GM19351 (cell line): ENCODE results near the gene OLIG1.

Experiments
- ATAC-seq: cut with Tn5 transposase; IDR thresholded peaks from one replicate; pipeline ENCODE4 v1.9.1; 2021; ENCODE audit warnings: mild to moderate bottlenecking, moderate library complexity; ENCODE audit not compliant: unreplicated experiment

OLIG1 gene

DNA sequence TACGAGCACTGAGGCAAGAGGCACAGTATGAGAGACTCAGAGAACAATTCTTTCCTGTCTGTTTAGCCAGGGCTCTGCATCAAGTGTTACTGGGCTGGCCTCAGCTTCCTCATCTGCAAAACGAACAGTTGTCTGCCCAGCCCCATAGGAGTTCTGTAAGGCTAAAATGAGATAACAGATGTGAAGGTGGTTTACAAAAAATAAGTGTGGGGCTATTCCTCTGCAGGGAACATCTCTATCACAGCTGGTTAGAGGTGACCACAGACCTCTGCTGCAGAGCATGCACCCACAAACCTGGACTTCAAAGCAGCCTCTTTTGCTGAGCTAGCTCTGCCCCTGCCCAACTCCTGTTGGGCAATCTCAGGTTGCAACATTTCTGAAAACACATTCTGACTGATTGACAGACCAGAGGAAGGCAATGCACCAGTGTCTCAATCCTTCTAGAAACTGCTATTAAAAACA lies 10.5 kb upstream of the OLIG1 start:
- no peak for ATAC-seq

DNA sequence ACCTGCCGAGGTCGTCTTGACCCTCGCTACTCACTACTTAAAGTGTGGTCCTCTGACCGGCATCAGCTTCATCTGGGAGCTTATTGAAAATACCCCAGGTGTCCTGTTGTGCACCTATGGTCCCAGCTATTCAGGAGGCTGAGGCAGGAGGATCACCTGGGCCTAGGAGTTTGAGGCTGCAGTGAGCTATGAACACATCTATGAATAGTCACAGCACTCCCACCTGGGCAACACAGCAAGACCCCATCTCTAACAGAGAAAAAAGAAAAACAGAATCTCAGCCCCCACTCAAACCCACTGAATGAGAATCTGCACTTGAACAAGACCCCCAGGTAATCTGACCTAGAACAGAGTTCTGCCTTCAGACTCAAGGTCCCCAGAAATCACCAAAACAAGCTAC lies 8.7 kb upstream of the OLIG1 start:
- no peak for ATAC-seq

DNA sequence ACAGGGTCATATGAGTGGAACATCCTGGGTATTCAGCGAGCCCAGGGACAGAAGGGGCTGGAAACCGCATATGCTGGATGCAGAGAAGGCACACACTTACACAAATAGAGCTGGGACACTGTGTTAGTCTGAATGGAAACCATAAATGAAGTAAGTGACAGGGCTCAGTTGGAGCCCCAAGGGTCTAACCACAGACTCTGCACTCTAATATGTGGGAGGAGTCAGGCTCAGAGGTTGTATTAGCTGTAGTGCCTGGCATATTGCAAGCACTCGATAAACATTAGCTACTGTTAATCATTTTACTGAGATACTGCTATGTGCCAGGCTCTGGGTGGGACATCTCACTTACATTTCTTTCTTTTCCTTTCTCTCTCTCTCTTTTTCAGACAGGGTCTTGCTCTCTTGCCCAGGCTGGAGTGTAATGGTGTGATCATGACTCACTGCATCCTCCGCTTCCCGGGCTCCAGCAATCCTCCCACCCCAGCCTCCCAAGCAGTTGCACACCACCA lies 6.5 kb upstream of the OLIG1 start:
- ATAC-seq: no peak

DNA sequence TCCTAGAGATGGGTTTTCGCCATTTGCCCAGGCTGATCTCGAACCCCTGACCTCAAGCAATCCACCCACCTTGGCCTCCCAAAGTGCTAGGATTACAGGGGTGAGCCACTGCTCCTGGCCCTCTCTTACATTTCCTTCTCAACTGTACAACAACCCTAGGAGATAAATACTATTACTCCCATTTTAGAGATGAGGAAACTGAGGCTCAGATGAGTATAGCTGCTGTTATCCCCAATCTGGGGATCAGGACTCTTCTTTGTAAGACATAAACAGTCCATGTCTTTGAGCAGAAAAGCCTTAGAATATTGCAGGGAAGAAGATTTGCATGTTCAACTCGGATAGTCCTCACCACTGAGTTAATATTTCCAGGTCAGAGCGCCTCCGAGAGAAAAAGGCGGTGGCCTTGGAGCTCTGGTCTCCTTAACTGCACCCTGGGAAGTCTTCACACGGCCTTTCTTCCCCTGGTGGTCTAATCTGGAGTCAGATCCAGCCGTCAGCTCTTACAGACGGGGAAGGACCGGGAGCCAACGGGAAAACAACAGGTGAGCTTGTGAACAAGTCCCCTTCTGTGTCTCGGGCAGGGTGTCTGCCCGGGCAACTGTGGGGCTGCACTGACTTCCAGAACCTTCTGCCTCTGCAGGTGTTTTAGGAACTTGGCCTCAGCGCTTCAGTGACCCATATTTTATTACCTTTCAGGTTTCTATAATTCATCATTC lies 5.9 kb upstream of the OLIG1 start:
- ATAC-seq: no peak

DNA sequence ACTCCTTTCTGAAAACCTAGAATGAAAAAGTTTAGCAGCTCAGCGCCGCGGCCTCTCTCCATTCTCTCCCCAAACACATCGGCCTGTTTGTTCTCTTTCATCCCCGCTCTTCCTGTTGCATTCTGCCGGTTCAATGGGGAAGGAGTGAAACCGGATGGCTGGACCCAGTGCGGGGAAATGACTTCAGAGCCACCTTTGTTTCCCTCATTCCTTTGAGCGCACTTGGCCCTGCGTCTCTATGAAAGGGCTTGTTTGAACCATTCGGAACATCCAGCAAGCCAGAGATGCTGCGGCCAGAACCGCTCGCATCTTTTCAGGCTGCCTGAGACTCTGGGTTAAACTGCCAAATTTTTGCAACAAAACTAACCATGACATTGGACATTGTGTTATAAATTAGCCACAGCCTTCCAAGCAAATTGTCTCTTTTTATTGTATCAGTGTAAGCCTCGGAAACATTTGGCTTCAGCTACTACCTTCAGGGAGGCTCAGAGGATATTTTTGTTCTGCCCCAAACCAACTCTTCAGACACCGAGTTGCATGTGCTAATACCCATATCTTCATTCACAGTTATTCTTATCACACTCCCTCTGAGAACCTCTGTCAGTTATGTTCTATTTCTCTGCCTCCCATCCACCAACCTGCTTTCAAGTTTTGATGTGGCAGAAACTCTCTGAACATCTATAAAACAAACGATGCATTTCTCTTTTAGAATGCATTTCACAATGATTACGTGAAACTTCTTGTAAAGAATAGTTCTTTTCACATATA lies 5.1 kb upstream of the OLIG1 start:
- no peak for ATAC-seq

DNA sequence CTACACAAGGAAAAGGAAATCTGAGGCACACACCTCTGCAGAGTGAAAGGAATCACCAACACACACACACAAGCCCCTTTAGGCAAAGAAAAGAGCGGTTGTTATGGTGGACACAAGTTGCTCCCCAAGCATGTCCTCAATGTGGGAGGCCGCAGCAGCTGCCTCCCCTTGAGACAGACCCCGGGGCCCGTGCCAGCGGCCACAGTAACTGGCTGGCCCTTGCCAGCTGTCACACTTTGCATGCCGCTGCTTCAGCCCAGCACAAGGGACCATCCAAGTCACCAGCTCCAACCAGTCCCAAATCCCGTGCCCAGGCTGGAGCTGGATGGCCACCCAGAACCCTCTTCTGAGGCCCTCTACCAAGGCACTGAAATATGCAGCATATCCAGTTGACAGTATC lies 2.9 kb upstream of the OLIG1 start:
- ATAC-seq: no peak

DNA sequence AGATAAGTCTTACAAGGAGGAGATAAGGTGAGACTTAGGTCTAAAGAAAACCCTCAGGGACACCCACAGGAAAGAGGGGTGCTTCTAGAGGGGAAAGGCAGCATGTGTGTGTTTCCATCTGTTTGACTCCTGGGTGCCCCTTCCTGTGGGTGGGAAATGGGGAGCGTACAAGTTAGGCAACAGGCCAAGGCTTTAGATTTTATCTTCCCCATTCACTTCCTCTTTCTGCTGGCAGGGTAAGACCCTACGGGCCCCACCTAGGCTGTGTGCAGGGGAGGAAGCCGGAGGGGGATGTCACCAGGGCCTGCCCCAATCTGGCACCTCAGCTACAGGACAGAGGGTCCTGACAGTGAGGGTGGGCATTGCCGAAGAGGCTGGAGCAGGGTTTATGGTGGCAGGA lies 2.5 kb upstream of the OLIG1 start:
- no peak for ATAC-seq

DNA sequence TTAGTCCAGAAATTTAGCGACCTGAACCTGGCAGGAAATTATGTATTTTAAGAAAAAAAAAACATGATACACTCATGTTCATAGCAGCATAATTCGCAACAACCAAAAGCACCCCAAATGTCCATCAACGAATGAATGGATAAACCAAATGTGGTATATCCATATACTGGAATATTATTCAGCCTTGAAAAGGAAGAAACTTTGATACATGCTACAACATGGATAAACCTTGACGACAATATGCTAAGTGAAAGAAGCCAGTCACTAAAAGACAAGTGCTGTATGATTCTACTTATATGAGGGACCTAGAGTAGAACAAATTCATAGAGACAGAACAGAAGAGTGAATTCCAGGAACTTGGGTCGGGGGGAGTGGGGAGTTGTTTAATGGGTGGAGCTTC lies 698 bp upstream of the OLIG1 start:
- ATAC-seq: no peak

DNA sequence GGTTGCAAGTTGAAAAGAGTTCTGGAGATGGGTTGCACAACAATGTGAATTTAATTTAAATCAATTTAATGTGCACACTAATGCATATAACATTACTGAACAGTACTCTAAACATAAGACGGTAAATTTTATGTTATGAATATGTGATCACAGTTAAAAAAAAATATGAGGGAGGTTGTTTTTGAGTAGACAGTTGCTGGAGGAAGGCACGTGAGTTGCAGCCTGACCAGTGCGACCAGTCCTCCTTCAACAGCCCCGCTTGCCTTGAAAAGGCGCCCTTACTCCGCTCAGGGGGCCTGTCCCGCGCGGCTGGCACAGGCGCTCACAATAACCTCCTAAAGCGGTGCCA lies 322 bp upstream of the OLIG1 start:
- no peak for ATAC-seq

DNA sequence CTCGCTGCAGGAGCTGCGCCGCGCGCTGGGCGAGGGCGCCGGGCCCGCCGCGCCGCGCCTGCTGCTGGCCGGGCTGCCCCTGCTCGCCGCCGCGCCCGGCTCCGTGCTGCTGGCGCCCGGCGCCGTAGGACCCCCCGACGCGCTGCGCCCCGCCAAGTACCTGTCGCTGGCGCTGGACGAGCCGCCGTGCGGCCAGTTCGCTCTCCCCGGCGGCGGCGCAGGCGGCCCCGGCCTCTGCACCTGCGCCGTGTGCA lies 730 bp downstream of the OLIG1 start:
- no peak for ATAC-seq

DNA sequence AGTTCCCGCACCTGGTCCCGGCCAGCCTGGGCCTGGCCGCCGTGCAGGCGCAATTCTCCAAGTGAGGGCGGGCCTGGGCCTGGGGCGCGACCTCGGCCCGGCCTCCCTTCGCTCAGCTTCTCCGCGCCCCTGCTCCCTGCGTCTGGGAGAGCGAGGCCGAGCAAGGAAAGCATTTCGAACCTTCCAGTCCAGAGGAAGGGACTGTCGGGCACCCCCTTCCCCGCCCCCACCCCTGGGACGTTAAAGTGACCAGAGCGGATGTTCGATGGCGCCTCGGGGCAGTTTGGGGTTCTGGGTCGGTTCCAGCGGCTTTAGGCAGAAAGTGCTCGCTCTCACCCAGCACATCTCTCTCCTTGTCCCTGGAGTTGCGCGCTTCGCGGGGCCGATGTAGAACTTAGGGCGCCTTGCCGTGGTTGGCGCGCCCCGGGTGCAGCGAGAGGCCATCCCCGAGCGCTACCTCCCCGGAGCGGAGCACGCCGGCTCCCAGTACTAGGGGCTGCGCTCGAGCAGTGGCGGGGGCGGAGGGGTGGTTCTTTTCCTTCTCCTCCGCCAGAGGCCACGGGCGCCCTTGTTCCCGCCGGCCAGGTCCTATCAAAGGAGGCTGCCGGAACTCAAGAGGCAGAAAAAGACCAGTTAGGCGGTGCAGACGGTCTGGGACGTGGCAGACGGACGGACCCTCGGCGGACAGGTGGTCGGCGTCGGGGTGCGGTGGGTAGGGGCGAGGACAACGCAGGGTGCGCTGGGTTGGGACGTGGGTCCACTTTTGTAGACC lies 1.2 kb downstream of the OLIG1 start:
- no peak for ATAC-seq

DNA sequence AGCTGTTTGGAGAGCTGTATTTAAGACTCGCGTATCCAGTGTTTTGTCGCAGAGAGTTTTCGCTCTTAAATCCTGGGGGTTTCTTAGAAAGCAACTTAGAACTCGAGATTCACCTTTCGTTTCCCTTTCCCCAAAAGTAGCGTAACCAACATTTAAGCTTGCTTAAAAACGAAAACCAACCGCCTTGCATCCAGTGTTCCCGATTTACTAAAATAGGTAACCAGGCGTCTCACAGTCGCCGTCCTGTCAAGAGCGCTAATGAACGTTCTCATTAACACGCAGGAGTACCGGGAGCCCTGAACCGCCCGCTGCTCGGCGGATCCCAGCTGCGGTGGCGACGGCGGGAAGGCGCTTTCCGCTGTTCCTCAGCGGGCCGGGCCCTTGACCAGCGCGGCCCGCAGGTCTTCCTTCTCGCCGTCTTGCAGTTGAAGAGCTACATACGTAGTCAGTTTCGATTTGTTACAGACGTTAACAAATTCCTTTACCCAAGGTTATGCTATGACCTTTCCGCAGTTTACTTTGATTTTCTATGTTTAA lies 1.9 kb downstream of the OLIG1 start:
- no peak for ATAC-seq

DNA sequence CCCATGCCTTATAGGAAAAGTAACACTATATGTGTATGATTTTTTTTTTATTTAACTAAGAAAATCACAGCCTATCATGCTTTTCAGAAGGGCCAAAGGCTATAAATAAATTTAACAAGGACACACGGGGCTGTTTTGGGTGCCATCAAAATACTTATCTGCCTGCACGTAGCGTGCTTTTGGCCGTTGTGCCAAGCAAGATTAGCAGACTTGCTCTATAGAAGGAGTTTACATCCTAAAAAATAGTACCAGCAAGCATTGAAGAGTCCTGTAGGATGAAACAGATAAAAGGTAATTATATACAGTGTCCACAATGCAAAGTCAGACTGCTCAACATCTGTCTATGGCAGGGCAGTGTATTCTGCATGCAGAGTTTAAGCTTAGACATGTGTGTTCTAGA lies 3.7 kb downstream of the OLIG1 start:
- no peak for ATAC-seq

DNA sequence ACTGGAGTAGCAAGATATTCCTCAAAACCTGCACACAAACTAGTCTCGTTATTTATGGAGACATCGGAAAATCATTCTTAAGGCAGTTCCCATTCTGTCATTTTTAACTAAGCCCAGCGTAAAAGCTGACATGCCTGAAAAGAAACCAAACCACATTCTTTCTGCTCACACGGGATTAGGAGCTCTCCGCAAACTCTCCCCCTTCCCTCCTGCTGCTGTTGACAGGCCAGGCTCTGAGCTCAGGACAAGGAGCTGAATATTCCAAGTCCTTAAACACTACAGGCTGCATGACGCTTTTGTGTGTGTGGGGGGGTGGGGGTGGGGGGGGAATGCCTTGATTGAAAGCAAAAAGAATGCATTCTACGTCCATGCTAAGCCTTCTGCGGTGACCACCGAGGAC lies 5.2 kb downstream of the OLIG1 start:
- no peak for ATAC-seq

DNA sequence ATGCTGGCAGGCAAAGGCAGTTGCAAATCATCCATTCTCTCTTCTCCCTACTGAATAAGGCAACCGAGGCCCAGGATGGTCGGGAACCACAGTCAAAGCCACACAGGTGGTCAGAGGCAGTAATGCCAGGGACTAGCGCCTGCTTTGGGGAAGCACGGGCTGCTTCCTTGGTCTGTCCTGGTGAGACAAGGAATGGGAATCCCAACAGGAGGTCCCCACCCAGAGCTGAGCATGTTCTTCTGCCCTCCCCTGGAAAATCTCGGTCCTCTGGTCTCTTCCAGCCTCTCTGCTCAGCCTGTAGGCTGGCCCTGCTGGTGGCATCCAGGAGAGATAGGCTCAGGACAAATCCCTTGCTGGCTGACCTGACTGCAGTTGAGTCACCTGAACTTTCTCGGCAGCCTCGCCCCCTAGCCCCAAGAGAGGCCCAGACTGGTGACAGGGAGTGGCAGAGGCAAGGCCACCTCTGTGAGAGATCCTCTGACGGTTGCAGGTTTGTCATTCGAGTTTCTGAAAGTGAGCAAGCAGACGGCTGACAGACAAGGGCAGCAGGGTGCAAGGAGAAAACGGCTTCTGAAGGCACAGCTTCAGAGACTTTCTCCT lies 5.8 kb downstream of the OLIG1 start:
- ATAC-seq: no peak

DNA sequence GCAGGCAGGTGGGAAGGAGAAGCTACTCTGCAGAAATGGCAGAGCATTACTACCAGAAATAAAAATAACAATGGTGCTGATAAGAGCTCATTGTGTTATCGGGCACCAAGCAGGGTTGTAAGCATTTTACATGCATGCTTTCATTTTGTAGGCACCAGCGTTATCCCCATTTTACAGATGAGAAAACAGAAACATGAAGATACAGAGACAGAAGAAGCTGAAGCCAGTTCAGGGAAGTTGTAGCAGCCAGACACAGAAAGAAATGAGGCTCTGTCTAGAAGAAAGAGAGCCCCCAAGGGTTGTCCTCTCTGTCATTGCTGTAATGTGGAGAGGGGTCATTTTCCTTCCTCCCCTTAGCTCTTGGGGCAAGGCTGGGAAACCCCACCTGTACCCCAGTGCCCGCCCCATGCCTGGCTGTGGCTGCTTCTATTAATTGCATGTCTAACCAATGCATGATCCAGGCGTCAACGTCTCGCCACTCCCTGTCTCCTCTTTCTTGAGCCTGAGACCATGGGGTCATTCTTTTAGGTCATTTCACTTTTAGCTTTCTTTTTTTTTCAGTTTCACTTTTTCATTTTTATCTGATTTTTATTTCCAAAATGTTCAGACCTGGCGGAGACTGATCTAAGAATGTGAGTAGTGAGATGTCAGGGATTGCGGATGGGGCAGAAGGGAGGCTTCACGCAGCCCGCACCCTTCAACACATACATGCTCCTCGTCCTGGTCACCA lies 6.8 kb downstream of the OLIG1 start:
- ATAC-seq: no peak

DNA sequence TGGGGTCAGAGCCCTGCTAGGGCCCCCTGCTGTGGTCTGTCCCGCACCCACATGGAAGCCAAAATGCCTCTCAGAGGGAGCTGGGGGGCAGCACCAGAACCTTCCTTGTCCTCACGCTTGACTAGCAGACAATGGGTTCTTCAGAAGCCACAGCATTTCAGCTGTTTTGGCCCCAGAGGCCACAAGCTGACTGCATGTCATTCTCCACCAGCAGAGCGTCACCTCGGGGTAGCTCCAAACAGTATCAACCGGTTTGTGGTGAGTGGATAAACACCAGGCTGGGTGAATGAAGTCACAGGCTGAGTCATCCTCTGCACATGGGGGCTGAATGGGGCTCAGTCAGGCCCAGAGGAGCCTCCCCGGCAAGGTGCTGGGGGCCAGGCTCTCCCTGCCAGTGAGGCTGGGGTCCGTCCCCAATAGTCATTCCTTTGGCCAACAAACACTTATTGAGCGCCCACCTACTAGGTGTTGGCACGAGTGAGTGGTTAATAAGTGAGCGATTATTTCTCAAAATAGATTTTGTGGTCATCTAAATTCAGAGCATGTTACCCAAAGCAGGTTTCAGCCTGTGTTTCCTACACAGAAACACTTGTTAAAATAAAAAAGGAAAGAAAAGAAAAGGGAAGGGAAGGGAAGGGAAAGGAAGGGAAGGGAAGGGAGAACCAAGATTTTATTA lies 9.1 kb downstream of the OLIG1 start:
- peak; percentile 99 for ATAC-seq

DNA sequence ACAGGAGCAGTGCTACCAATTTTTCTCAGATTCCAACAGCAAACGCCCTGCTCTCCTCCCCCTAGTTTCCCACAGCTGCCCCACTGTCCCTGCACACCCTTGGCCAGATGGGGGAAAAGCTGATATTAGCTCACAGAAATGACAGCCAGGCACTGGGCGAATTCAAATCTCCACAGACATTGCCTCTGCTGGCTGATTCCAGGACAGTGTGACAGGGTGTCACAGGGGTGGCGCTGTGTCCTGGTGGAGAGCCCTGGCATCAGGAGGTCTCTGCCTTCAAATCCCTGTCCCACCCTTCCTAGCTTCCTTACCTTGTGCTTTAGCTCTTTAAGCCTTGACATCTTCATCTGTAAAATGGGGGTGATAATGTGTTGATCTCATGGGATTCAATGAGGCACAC lies 10.4 kb downstream of the OLIG1 start:
- no peak for ATAC-seq

DNA sequence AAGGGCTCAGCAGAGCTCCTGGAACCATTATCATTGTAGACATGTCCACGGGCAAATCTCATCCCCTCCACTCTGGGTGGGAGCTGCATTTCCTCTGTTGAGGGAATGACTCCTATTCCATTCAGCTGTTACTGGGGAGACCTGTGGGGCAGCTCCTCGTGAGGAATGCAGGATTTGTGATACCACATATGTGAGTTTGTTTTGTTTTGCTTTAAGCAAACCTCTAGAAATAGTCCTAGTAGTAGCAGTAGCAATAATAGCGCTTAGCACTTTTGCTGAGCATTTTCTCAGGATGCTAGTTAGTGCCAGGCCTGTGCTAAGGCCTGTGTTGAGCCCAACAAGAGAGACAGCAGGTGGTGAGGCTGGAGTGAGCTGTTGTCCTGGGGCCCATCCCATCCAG lies 10.8 kb downstream of the OLIG1 start:
- ATAC-seq: no peak

DNA sequence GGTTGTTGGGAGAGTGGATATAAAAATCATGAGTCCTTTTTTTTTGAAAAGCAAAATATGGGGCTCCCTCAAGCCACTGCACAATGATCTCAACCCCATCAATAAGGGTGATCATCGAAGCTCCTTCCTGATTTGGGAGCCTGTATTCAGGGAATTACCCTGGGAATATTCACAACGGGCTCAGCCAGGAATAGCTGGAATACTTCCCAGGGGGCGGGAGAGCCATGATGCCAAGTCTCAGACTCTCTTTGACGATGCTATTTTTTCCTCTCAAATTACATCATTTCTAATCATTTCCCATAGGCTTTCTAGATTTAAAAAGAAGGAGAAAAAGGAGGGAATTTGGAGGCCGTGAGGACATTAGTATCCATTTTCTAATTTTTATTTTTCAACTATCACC lies 18.4 kb downstream of the OLIG1 start:
- ATAC-seq: no peak
